ENCODE results near the gene TIMP3. TPM values are rescaled to one million over a fixed set of nuclear protein-coding genes. Genes with fewer than 3 reads are reported as not detected.

The TIMP3 gene
- total RNA-seq, 1 experiment from 2014 or later, result 12.3 TPM

DNA sequence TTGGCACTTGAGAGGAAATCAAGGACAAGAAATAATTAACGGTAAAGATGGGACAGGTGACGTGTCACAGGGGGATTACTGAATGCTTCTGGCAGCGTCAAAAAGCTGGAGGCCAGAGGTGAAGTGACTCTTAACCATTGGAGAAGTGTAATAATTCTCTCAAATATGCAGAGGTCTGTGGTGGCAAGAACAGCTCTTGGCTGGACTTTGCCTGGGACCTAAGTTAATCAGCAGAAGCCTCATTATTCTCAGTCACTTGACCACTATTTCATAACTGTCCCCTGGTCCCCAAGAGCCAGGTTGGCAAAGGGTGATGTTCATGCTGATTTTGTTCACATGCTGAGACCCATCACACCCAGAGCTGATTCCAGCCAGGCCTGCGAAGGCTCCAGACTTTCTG lies 72.9 kb downstream of the TIMP3 start:
- H3K4me1 Mint-ChIP-seq (ENCODE audit: low read depth, unreplicated experiment), result no peaks in the 10 kb centered on the region
- DNase-seq, result no peak
- no peak for TF ChIP-seq CTCF (IDR thresholded peaks at IDR 0.05; ENCODE audit: unreplicated experiment)
- H3K9me3 Mint-ChIP-seq (ENCODE audit: low read depth, unreplicated experiment), result peaks cover 2% of the 10 kb centered on the region
- H3K36me3 Mint-ChIP-seq (ENCODE audit: insufficient read depth, unreplicated experiment), result no peaks in the 10 kb centered on the region
- peaks cover 87% of the 10 kb centered on the region for H3K27me3 Mint-ChIP-seq (ENCODE audit: unreplicated experiment)
- BruUV-seq (replicated peaks), result no TSS peak
- no peak overlapping the region for H3K4me3 Mint-ChIP-seq (ENCODE audit: low read depth, unreplicated experiment)
- CTCF ChIA-PET, result interaction anchor here (0.6 kb wide), 2 partner anchors 72 to 151 kb away, joined by 6 to 12 read pairs; no protein-coding TSS in a partner anchor
- intact Hi-C loops (cut with micrococcal nuclease; ENCODE audit: unreplicated experiment), result no loop called here
- H3K27ac Mint-ChIP-seq (ENCODE audit: unreplicated experiment), result no peak overlapping the region

GRCh38 chr22:32874976-32875375 lies 73.5 kb downstream of the TIMP3 start:
- H3K4me3 Mint-ChIP-seq (ENCODE audit: low read depth, unreplicated experiment), result no peak overlapping the region
- TF ChIP-seq CTCF (IDR thresholded peaks at IDR 0.05; ENCODE audit: unreplicated experiment), result no peak
- no peaks in the 10 kb centered on the region for H3K36me3 Mint-ChIP-seq (ENCODE audit: insufficient read depth, unreplicated experiment)
- H3K27ac Mint-ChIP-seq (ENCODE audit: unreplicated experiment), result no peak overlapping the region
- no peaks in the 10 kb centered on the region for H3K4me1 Mint-ChIP-seq (ENCODE audit: low read depth, unreplicated experiment)
- CTCF ChIA-PET, result no interaction called here
- DNase-seq, result no peak
- BruUV-seq (replicated peaks), result no TSS peak
- intact Hi-C loops (cut with micrococcal nuclease; ENCODE audit: unreplicated experiment), result no loop called here
- peaks cover 89% of the 10 kb centered on the region for H3K27me3 Mint-ChIP-seq (ENCODE audit: unreplicated experiment)
- H3K9me3 Mint-ChIP-seq (ENCODE audit: low read depth, unreplicated experiment), result peaks cover 2% of the 10 kb centered on the region

GRCh38 chr22:32876516-32876915 lies 75.0 kb downstream of the TIMP3 start:
- intact Hi-C loops (cut with micrococcal nuclease; ENCODE audit: unreplicated experiment), result no loop called here
- DNase-seq, result no peak
- Mint-ChIP-seq H3K27ac (ENCODE audit: unreplicated experiment) (no peak overlapping the region), H3K4me3 (ENCODE audit: low read depth, unreplicated experiment) (no peak overlapping the region), H3K27me3 (ENCODE audit: unreplicated experiment) (peaks cover 100% of the 10 kb centered on the region), H3K9me3 (ENCODE audit: low read depth, unreplicated experiment) (peaks cover 2% of the 10 kb centered on the region), H3K36me3 (ENCODE audit: insufficient read depth, unreplicated experiment) (no peaks in the 10 kb centered on the region), H3K4me1 (ENCODE audit: low read depth, unreplicated experiment) (no peaks in the 10 kb centered on the region)
- CTCF ChIA-PET, result no interaction called here
- no TSS peak for BruUV-seq (replicated peaks)
- no peak for TF ChIP-seq CTCF (IDR thresholded peaks at IDR 0.05; ENCODE audit: unreplicated experiment)

DNA sequence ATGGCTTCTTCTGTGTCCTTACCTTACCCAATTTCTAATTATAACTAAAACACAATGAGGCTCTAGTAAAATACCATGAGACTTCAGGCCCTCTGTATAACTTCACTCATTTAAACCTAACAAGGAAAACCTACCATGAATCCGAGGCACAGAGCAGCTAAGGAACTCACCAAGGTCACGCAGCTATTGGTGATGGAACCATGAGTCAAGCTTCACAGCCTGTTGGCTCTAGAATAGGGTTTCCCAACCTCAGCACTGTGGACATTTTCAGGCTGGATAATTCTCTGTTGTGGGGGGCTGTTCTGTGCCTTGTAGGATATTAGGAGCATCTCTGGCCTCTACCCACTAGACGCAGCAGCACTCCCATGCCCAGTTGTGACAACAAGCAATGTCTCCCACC lies 75.7 kb downstream of the TIMP3 start:
- no TSS peak for BruUV-seq (replicated peaks)
- intact Hi-C loops (cut with micrococcal nuclease; ENCODE audit: unreplicated experiment), result no loop called here
- H3K27me3 Mint-ChIP-seq (ENCODE audit: unreplicated experiment), result peaks cover 100% of the 10 kb centered on the region

More for the DNA sequence above, 75.7 kb downstream of the TIMP3 start:
- Mint-ChIP-seq H3K27ac (ENCODE audit: unreplicated experiment) (no peak overlapping the region), H3K4me1 (ENCODE audit: low read depth, unreplicated experiment) (no peaks in the 10 kb centered on the region), H3K36me3 (ENCODE audit: insufficient read depth, unreplicated experiment) (no peaks in the 10 kb centered on the region), H3K9me3 (ENCODE audit: low read depth, unreplicated experiment) (no peaks in the 10 kb centered on the region), H3K4me3 (ENCODE audit: low read depth, unreplicated experiment) (no peak overlapping the region)
- CTCF ChIA-PET, result no interaction called here
- no peak for DNase-seq
- no peak for TF ChIP-seq CTCF (IDR thresholded peaks at IDR 0.05; ENCODE audit: unreplicated experiment)
